Right lobe of liver (tissue), 6 donors: ENCODE measurements around the gene RUNX2. TPM values are rescaled to one million over a fixed set of nuclear protein-coding genes. Genes with fewer than 3 reads are reported as not detected.
"Not testable (repeated sequence)": the region's sequence is repeated elsewhere in the genome, so short reads cannot be mapped to it uniquely, and the experiment has no call there.

Experiments used
- ATAC-seq, 4 donors: fragments of 200-7000 bp; cut with Tn5 transposase; one replicate each; pipeline ENCODE4 v1.9.1; 2020; ENCODE audit warnings: mild to moderate bottlenecking in 4 of 4, moderate library complexity in 4 of 4
- DNase-seq, 3 donors: peaks; one replicate each; pipeline ENCODE4 v3.0.0-alpha.2; 2020
- H3K27ac ChIP-seq, 3 donors: fragments of 200-600 bp; one replicate each; pipeline ENCODE4 v1.8.0; 2022
- H3K27me3 ChIP-seq, 2 donors: fragments of 200-600 bp; one replicate each; pipeline ENCODE4 v1.8.0; 2022
- H3K36me3 ChIP-seq, 4 donors: fragments of 200-600 bp; sonication (generic) in 1 of 4; one replicate each; pipeline versions ENCODE4 v1.5.1 to v1.8.0; 2017 to 2022; ENCODE audit warnings: control low read depth in 1 of 4
- H3K4me1 ChIP-seq, 4 donors: fragments of 200-600 bp; sonication (generic) in 1 of 4; one replicate each; pipeline versions ENCODE4 v1.5.1 to v1.8.0; 2017 to 2022; ENCODE audit warnings: control low read depth in 1 of 4
- H3K4me3 ChIP-seq, 3 donors: fragments of 200-600 bp; one replicate each; pipeline ENCODE4 v1.8.0; 2022
- H3K9me3 ChIP-seq, 4 donors: fragments of 200-600 bp; sonication (generic) in 1 of 4; one replicate each; pipeline versions ENCODE4 v1.5.1 to v1.8.0; 2017 to 2022; ENCODE audit warnings: control low read depth in 1 of 4
- POLR2A ChIP-seq: fragments of 450-650 bp; IDR thresholded peaks from one replicate; pipeline ENCODE4 v1.6.1; 2017; ENCODE audit warnings: antibody characterized with exemption, mild to moderate bottlenecking
- WGBS: methylation state at CpG from one replicate; pipeline ENCODE4 v1.1.6; 2018; ENCODE audit warnings: low coverage, low lambda C conversion rate; ENCODE audit not compliant: insufficient coverage; ENCODE audit errors: missing lambda C conversion rate; 5-methylcytosine and 5-hydroxymethylcytosine counted together
- intact Hi-C, 2 donors: fragments of 100-400 bp; cut with DNase I; formaldehyde crosslinking; loops; one replicate each; pipeline versions ENCODE4 v1.11.2 to v1.14.1; 2022
- total RNA-seq, 6 experiments: library from RNA; depleted of rRNA in 2 of 6; stranded (reverse); fragments of >200 nt in 2 of 6; fragmentation: NEBNext Ultra II Directional in 3 of 6; extraction: Animal tissue kit (Norgen Biotek cat#: 25700) in 3 of 6; gene quantifications; one replicate each; pipeline versions ENCODE4 v1.1.0 to v1.2.4, GENCODE V29; 2016 to 2023
- TF ChIP-seq, protein P1 (sequence below), 4 donors: fragments of 200-600 bp in 3 of 4; fragments of 450-650 bp in 1 of 4; IDR thresholded peaks; one replicate each; pipeline versions ENCODE4 v1.5.1 to v1.8.0; 2016 to 2022; ENCODE audit warnings: antibody characterized with exemption in 4 of 4, mild to moderate bottlenecking in 2 of 4
- donor health status: DM: no; HTN: yes; CAD: no.
- donor health status: DM: no; HTN: no; CAD: no.
- donor health status: DM: no; HTN: no; CAD: no.
- donor health status: DM: no; HTN: yes; CAD: no.
- donor health status: DM: no; HTN: yes; CAD: no.

The RUNX2 gene
- total RNA-seq, 6 experiments from 2014 or later, result 0.15 to 0.80 (median 0.43) TPM

DNA sequence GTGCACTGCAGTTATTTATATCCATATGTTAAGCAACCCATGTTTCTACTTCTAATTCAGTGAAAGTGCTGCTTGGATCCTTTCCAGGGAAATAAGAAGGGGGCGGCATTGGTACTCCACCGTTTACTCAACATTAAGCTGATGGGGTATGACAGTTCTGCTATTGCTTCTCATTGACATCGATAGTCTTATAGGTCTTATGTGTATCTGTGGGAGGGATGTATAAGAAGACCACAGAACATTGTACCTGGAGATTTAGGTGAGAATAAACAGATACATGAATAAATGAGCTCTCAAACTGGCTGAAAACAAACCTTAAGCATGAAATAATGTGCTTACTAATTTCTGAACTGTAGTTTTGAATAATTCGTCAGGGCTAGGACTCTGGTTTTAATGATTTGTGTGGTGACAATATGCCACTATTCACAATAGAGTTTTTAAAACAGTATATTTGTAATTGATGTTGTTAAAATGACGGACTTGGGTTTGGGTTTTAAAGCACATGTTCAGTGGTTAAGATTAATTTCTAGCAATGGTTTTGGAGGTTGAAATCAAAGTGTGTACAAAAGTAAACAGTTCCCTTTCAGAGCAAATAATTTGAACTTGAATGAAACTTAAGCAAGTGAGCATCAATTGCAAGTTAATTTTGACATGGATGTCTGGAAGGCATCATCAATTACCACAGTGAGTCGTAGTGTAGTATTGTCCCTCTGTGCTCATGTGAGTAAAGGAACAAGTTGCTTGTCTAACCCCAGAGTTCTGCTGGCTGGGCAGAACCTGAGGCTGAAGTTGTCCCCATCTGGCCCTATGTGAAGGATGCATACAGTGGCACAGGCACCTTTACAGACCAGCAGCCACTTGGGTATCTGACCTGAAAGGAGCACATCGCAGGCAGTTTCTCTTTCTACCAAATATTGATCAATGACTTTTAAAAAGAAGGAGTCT, 134.3 kb downstream of the RUNX2 start:
- TF ChIP-seq POLR2A, result no peak
- TF ChIP-seq, protein P1, sequence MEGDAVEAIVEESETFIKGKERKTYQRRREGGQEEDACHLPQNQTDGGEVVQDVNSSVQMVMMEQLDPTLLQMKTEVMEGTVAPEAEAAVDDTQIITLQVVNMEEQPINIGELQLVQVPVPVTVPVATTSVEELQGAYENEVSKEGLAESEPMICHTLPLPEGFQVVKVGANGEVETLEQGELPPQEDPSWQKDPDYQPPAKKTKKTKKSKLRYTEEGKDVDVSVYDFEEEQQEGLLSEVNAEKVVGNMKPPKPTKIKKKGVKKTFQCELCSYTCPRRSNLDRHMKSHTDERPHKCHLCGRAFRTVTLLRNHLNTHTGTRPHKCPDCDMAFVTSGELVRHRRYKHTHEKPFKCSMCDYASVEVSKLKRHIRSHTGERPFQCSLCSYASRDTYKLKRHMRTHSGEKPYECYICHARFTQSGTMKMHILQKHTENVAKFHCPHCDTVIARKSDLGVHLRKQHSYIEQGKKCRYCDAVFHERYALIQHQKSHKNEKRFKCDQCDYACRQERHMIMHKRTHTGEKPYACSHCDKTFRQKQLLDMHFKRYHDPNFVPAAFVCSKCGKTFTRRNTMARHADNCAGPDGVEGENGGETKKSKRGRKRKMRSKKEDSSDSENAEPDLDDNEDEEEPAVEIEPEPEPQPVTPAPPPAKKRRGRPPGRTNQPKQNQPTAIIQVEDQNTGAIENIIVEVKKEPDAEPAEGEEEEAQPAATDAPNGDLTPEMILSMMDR (IDR thresholded peaks at IDR 0.05), result no peak
- ATAC-seq (no peak), DNase-seq (no peak)
- H3K36me3 ChIP-seq, result no peaks in the 10 kb centered on the region
- H3K27ac ChIP-seq, result no peak overlapping the region
- H3K27me3 ChIP-seq, result no peaks in the 10 kb centered on the region
- H3K9me3 ChIP-seq, result no peaks in the 10 kb centered on the region
- H3K4me1 ChIP-seq, result no peaks in the 10 kb centered on the region
- 82% methylated on average over 7 of the region's 7 CpGs for WGBS
- intact Hi-C loops, result no loop called here
- H3K4me3 ChIP-seq, result no peak overlapping the region

DNA sequence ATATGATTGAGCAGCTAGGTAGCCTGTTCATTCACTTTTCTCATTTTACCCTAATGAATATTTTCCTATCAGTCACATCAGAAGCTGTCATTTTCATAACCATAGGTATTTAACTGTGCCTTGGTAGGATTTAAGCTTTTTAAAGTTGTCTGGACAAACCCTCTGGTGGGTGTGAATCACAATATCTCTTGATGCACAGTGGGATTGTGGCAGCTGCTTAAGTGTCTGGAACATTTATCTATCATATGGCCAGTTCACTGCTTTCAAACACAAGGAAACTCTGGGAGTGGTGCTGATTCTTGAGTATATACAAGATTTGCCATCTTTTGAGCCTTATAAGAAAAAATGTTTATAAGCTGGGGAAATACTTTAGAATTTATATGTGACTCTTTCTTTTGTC, 136.6 kb downstream of the RUNX2 start:
- Histone ChIP-seq H3K9me3 (no peaks in the 10 kb centered on the region), H3K27me3 (no peaks in the 10 kb centered on the region), H3K4me3 (no peak overlapping the region), H3K36me3 (no peaks in the 10 kb centered on the region), H3K4me1 (no peaks in the 10 kb centered on the region), H3K27ac (no peak overlapping the region)
- TF ChIP-seq POLR2A, result no peak
- TF ChIP-seq, protein P1 (IDR thresholded peaks at IDR 0.05), result no peak
- DNase-seq (no peak), ATAC-seq (no peak)
- intact Hi-C loops, result no loop called here

DNA sequence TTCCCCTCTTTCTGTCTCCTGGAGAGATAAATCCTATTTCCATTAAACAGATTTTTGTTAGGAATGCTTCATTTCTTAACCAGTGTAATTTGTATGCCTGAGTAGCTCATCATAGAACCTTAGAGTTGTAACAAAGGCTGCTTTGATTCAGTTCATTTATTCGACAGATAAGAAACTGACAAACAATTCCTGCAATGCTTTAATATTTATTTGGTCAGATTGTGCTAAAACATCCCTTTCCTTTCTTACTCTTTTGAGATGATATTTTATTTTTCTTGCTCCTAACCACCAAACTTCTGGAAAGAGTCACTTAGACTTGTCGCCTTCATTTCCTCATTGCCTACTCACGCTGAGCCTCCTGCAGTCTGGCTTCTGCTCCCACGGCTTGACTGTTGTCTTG, 138.6 kb downstream of the RUNX2 start:
- 92% methylated on average over 4 of the region's 4 CpGs for WGBS
- Histone ChIP-seq H3K27ac (no peak overlapping the region), H3K27me3 (no peaks in the 10 kb centered on the region), H3K36me3 (no peaks in the 10 kb centered on the region), H3K4me1 (no peaks in the 10 kb centered on the region), H3K4me3 (no peak overlapping the region), H3K9me3 (no peaks in the 10 kb centered on the region)
- no peak for ATAC-seq
- DNase-seq, result no peak
- intact Hi-C loops, result no loop called here
- TF ChIP-seq, protein P1 (IDR thresholded peaks at IDR 0.05), result no peak
- TF ChIP-seq POLR2A, result no peak

DNA sequence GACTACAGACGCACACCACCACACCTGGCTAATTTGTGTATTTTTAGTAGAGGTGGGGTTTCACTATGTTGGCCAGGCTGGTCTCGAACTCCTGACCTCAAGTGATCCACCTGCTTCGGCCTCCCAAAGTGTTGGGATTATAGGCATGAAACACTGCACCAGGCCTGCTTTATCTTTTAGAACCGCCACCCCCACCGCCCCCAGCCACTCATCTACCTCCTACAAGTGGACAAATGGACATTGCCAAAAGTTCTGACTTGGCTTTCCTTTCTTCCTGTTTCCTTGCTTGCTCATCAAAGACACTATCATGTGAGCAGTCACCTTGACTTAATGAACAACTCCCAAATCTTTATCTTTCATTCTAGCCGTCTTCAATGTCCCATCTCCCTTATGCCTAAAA, 139.3 kb downstream of the RUNX2 start:
- DNase-seq, intact Hi-C loops, H3K36me3 ChIP-seq, ATAC-seq, H3K9me3 ChIP-seq, H3K4me1 ChIP-seq, H3K4me3 ChIP-seq, H3K27ac ChIP-seq, H3K27me3 ChIP-seq: not testable (repeated sequence)
- WGBS, result 77% methylated on average over 5 of the region's 6 CpGs

DNA sequence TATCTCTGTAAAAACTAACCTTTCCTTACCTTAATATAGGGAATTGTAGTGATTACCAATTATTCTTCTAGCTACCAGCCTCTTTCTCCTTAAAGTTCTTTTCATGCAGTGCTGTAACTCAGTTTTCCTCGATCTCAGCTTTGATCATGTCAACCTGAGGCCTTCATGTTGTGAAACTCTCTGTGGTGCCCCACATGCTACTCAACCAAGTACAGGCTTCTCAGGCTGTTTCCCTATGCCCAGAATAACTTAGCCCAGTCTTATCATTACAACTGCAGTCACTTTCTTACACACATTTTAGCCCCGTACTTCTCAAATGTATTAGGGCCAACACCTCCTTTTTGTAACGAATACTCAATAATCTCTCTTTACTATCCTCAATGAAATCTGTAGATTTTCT, 139.7 kb downstream of the RUNX2 start:
- 90% methylated on average over 3 of the region's 3 CpGs for WGBS
- DNase-seq (no peak), ATAC-seq (no peak)
- Histone ChIP-seq H3K4me1 (no peaks in the 10 kb centered on the region), H3K27me3 (no peaks in the 10 kb centered on the region), H3K9me3 (no peaks in the 10 kb centered on the region), H3K36me3 (no peaks in the 10 kb centered on the region), H3K27ac (no peak overlapping the region), H3K4me3 (no peak overlapping the region)
- intact Hi-C loops, result no loop called here
- TF ChIP-seq, protein P1 (IDR thresholded peaks at IDR 0.05), result no peak
- no peak for TF ChIP-seq POLR2A
